Activated CD8-positive, alpha-beta memory T cell treated with anti-CD3 and anti-CD28 coated beads, Interleukin-2, amount 50 U/mL, for 1 hour (primary cell): ENCODE results near the gene TBC1D9B.

Experiments
- DNase-seq: peaks from one replicate; pipeline ENCODE4 v3.0.0-alpha.2; 2020; ENCODE audit errors: extremely low read depth

TBC1D9B gene

DNA sequence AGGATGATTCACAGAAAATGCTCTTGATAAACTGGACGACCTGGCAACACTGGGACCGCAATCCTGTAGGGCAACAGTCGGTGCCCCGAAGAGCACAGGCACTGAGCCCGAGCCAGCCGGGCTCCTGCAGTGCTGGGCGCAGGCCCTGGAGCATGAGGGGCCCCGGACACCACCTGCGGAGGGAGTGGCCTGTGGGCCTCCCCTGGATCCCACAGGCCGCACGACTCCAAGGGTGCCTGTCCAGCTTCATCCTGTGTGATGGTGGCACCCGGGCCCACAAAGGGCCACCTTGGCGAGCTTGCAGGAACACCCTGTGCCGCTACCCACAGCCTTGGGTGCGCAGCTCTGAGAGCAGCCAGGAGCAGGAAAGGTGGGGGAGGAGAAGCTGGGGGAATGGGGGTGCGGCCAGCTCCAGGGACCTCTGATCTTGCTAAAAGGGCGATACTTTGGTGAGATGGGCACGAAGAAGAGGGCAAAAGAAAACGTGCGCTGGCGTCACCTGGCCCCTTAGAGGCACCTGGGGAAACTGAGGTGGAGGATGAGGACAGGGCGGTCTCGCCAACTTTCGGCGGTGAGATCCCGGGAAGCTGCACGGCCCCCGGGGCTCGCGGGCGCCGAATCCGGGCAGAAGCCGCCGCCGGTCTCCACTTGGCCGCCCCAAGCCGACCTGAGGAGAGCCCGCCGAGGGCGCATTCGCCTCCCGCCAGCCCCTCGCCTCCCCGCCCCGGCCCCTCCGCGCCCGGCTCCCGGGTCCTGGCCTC, 722 bp downstream of the TBC1D9B start:
- DNase-seq, result no peak

DNA sequence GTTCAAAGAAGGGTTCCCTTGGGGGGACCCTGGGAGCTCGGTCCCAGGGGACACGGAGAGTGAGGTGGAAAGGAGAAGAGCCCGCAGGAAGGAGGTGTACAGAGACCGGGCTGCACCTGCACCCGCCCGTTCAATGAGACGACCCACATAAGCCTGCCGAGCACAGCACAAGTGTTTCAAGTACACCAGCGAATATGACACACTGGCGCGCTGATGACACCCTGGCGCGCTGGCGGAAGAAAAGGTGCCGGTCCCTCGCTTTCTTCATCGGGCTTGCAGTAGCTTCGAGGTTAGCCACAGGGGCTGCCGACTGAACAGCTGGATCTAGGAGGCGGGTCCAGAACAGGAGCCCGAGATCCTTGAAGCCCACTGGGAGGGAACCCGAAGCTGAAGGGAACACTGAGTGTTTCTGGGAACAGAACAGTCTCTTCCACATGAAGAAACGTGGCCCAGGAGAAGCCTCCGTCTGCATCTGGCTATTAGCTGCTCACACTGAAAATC, 1.4 kb downstream of the TBC1D9B start:
- DNase-seq, result no peak

DNA sequence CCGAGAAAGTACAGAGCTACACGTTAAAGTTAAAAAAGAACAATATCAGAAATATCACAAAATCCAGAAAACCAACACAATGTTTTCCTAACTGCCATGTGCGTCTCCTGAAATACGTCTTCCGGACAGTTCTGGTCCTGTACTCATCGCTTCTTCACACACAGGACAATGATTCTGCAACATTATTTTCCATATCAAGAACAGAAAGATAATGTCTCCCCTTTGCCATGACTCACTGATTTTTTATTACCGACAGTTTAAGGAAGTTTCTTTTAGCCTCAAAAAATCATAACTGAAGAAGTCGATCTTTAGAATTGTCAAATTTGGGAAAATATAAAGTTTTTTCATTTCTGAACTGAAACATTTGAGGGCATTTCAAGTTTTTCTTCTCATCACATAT, 2.5 kb downstream of the TBC1D9B start:
- DNase-seq, result no peak

DNA sequence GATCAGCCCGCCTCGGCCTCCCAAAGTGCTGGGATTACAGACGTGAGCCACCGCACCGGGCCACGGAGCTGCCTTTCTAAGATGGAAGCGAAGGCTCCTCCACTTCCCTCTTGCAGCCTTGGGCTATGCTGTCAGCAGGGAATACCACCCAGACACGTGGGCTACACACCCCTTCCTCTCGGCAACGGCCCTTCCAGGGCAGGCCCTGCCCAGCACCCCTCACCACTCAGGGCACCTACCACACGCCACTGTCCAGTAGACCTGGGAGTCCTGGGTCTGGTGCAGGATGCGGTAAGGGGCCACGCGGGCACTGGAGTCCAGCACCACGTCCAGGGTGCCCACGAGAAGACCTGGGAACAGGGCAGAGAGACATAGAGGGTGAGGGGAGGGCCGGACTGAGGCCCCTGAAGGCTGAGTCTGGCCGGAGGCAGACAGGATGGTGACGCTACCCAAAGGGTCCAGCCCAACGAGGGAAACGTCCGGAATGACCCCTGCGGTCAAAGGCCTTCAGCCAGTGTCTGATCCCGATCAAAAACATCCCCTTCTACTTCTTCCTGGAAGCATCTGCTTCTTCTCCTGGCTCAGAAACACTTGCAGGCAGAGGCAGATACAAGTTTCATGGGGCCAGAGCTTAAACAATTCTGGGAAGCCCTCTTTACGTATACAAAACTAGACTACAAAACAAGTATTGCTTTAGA, 3.1 kb downstream of the TBC1D9B start:
- no peak for DNase-seq

DNA sequence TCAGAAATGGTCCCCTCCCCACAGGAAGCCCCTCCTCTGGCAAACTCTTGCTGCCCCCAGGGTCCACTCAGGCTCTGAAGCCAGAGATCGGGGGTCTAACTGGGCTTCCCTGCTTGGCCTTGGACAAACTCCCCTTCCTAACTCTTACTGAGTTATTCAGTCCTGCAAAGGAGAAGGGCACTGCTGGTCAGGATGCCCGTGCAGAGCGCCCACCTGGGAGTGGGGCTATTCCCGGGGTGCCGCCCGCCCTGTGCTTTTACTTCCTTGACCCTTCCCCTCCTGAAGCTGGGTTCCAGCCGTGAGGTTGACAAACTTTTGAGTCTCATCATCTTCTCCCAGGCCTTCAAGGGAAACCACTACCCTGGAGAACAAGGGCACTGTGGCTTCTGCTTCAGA, 4.9 kb downstream of the TBC1D9B start:
- no peak for DNase-seq

DNA sequence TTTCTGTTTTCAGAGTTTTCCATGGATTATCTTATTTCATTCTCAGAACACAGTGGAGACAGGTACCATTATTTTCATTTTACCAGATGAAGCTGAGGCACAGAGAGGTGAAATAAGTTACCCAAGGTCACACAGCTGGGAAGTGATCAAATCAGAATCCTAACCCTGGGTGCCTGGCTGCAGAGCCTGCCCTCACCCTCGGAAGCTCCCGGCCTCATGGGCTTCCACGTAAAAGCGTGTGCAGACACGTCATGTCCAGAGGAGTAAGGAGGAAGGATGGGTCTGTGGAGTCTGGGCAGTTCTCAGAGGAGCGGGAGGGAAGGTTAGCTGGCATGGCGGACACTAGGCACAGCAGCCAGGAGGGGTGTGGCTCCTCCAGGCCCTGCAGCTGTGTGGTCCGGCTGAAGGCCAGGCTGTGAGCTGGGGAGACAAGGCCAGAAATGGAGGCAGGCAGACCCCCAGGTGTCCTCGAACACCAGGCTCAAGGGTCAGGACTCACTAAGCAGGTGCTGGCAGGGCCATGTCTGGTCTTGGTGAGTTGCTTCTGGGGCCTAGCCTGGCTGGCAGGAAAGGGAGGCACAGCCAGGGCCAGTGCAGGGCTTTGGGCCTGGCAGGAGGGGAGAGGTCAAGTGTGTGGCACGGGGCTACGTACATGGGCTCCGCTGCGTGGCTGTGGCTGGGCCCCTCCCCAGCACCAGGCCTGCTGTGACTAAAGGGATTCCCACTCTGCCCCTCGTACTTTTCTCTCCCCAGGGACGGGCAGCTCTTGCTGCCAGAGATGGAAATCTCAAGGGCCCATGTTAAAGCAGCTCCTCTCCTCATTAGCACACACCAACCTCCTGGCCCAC, 5.6 kb downstream of the TBC1D9B start:
- no peak for DNase-seq

DNA sequence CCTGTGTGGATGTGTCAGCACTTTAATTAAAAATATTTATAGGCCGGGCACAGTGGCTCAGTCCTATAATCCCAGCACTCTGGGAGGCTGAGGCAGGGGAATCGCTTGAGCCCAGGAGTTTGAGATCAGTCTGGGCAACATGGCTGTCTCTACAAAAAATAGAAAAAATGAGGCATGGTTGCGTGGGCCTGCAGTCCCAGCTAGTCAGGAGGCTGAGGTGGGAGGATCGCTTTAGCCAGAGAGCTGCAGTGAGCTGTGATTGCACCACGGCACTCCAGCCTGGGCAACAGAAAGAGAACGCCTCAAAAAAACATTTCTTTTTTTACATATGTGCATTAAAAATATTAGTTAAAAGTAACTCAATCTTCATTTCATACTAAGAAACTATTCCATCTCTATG, 6.2 kb downstream of the TBC1D9B start:
- no peak for DNase-seq

DNA sequence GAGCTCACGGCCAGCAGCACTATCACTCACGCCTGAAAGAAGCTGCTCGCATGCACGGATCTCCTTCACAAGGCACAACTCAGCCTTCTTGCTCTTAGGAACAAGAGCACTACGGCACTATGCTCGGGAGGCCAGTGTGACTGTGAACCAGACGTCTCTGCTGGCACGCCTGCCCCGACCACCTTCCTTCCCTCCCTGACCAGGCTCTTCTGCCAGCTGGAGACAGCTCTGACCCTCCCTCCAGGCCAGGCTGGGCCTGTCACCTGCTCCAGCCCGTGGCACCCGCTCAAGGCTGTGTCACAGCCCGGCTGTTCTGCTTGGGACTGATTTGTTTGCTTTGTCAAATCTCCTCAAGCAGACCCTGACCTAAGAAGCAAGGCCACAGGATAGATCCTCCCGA, 7.0 kb downstream of the TBC1D9B start:
- no peak for DNase-seq

DNA sequence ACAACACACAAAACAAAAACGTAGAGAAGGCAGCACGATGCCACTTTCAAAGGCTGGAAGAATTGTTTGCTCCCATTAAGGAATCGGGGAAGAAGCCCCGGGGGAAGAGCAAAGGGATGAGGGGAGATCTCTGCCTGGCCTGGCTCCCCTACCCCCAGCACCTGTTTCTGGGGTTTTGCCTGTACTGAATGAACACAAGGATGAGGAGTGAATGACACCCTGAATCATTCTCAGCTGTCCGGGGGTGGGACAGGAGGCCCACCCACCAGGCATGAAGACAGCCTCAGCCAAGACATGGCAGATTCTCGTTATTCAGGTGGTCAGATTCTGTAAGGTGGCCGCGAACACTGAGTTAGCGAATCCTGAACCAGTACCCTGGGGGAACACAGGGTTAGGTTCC, 7.5 kb downstream of the TBC1D9B start:
- no peak for DNase-seq

DNA sequence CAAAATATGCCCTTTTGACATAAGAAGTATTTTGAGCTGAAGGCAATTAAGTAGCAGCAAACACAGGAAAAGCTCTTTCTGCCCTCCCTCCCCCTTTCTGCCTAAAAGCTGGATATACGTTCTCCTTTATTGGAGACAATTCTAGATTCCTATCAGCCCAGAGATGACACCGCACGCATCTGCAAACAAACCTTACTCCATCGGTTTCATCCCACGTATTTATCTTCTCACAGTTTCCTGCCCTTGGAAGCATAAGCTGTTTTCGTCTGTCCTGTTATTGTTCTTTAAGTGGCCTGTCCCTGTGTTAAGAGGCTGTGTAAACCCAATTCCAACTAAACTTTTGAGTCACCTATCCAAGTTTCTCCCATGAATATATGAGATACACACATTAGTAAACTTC, 11.8 kb downstream of the TBC1D9B start:
- DNase-seq, result no peak

DNA sequence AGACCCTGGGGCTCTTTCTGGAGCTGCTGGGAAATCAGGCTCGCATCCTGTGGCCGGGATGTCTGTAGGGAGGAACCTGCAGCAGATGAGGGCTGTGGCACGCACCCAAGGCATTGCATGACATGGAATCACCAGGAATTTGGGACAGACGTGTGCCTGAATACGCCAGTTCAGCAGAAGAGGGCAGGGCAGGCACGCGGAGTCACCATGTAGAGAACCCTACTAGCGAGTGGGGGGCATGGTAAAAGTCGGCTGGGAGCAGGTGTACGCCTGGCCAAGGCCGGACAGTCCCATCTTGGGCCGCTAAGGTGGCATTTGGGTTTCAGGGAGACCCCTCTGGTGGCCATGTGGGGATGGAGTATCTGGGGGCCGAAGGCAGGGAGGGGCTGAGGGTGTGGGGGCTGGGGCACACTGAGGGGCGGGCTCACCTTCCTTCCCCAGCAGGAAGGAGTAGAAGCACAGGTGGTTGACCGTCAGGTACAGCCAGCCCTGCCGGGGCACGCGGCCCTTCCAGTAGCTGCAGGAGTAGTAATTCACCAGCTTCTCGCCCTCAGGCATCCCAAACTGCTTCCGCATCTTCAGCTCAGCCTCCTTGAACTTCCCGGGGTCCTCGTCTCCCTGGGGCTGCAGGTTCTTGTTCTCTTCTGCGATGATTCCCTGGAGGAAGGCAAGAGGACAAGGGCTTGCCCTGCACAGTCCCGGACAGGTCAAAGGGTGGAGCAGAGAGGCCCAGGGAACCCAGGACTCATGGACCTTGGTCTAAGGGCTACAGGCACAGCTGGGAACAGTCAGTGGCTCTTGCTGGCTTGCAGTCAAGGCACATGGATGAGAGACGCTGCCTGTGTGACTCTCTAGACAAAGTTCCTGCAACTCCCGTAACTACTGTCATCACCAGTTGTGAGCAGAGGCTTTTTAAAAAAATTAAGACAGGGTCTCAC, 13.5 kb downstream of the TBC1D9B start:
- no peak for DNase-seq

DNA sequence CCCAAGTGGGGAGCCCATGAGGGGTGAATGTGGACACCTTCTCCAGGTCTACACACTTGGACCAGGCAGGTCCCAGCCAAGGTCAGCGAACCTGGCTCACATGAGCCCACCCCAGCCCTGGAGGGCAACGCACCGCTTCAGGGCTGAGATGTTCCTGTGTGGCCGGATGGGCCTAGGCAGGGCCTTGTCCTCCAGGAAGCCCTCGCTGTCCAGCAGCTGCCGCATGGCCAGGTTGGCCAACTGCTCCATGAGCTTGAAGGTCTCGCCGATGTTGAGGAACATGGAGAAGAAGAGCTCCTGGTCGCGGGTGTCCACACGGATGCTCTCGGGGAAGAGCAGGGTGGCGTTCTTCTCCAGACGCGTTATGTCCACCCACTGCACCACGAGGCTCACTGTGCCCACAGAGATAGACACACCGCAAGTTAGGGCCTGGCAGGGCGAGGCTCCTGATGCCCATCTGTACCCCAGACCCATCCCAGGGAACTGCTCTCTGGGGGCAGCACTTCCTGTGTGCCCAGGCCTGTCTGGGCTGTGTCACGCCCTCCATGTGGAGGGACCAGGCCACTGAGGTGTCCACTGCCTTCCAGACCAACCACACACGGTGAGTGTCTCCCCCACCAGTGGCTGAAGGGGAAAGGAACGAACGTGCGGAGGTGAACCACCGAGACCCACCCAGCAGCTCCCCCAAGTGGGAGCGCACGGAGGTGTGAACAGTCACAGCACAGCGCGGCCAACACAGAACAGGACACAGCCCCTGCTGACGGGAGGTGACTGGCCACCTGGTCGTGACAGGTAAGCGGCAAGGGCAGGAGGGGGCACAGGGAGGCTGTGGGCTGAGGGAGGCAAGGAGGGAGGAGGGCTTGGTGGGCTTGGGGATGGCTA, 14.4 kb downstream of the TBC1D9B start:
- no peak for DNase-seq

DNA sequence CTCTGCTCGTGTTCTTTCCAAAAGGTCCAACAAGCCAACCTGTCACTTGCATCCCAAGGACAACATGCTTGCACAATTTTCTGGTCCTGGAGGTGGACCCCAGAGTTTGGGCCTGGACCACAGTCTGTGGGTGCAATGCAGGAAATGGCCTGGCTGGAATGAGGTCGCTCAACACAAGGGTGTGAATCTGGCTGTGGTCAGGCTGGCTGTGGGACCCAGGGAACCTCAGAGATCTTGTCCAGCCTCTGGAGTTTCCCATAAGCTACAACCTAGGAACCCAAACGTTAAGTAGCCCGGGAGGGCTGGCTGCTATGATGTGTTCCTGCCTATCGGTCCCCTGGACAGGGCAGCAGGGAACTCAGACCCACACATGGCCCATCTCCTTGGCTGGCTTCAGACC, 15.4 kb downstream of the TBC1D9B start:
- no peak for DNase-seq

DNA sequence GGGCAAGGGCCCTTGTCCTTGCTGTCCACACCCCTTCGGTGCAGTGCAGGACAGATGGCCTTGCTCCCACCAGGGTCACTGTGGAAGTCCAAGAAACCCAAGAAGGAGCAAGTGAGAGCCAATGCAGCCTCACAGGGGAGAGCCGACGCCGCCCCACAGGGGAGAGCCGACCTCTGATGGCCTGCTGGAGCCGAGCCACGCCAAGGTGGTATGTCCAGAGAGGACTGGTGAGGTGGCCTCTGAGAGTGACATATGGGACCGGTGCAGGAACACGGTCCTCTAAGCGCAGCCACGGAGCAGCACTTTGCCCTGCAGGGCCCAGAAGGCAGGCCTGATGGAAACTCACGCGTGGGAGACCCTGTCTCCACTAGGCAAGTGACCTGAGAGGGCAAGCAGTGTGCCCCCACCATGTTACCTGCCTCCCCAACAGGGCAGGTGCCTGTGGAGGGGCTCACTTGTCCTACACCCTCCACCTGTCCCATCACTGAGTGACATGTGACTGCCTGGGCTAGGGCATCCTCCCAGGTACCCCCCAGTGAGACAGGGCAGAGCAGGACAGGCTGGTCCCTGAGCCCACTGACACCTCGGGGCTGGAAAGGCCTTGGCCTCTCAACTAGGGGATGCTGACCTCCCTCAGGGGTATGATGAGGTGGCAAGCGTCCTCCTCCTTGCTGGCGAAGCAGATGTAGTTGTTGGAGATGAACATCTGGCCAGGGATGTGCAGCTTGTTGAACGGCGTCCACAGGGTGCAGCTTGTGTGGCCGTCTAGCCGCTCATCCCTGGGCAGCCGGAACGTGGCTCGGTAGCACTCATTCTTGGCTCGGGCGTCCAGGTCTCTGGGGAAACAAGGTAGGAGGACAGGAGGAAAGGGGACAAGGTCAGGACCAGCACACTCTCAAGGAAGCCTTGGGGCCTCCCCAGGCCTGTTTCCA, 16.7 kb downstream of the TBC1D9B start:
- no peak for DNase-seq

DNA sequence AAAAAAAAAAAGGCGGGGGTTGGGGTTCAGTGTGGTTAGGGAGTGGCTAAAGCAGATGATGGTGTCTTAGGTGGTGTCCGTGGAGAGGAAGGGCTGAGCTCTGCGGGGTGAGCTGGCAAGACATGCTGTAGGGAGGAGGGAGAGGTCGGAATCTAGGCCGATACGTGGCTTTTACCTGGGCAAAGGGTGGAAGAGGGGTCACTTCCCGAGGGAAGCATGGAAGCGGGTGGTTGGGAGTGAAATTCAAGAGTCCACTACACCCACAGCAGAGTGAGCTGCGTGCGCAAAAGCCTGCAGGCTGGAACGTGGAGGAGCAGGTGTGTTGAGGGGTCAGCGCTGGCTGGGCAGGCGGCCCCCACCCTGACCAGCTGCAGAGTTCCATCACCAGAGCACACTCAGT, 17.8 kb downstream of the TBC1D9B start:
- DNase-seq, result no peak

DNA sequence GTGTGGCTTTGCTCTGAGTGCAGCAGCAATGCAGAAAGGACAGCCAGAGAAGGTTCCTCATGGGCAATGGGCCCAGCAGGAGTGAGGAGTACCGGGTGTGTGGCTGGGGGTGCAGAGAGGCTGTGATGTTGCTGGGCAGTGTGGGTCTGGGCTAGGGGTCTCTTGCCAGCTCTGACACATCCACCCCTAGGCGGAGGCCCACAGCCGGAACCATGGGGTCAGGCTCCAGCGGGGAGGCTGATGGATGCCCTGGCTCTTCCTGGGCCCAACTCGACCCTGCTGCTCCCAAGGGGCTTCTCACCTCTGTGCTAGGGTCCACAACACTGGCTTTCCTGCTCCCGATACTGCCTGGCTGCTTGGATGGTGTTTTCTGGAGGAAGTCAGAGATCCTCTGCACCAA, 19.9 kb downstream of the TBC1D9B start:
- DNase-seq, result no peak

DNA sequence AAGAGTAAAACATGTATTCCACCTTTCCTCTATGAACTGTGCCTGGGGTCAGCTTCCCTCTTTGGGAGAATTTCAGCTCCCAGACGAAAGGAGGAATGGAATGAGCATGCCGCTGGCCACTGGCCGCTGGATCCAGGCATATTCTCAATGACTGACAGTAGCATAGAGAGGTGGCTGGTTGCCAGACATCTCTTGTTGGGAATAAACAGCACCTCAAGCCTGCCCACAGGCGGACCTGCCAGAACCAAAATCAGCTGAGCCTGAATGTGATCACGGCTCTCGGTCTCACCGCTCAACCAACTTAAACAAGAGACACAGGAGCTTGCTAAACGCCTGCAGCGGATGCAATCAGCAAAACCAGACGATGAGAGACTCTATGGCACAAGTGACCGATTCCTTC, 20.6 kb downstream of the TBC1D9B start:
- no peak for DNase-seq

DNA sequence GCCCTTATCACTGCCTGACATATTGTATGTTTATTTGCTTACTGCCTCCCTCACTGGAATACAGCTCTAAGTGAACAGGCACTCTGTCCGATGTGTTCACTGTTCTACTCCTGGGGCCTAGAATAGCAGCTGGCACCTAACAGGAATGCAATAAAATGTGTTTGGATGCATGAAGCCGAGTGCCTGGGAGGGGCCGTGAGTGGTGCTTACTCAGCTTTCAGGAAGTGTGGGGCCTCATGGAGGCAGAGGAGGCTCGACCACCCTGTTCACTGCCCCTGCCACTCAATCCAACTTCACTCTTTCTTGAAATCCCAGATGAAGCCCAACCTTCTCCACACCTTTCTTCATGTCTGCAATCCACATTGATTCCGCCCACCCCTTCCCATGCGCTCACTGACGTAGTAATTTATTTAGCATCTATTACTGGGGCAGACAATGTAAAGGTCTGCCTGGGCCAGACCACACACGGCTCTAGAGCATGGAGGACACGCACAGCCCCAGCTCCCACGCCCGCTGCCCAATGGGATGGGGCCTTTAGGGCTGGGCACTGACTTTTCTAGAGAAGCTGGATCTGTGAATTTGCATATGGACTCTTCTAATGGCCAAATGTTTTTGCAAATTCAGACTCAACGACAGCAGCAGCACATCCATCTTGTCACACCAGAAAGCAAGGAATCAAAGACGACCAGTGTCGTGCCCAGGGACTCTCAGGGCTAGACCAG, 21.3 kb downstream of the TBC1D9B start:
- no peak for DNase-seq
